Esophagus squamous epithelium (tissue), 4 donors: ENCODE results near the gene CAMK1D.

ENCODE experiments used
- CTCF ChIP-seq, 6 experiments: fragments of 450-650 bp in 4 of 6; fragments of 200-600 bp in 2 of 6; sonication (generic) in 2 of 6; IDR thresholded peaks; one replicate each; pipeline ENCODE4 v1.5.1; 2016 to 2019; ENCODE audit warnings: antibody characterized with exemption in 6 of 6, mild to moderate bottlenecking in 4 of 6, moderate library complexity in 4 of 6
- POLR2A ChIP-seq, 4 donors: fragments of 450-650 bp; IDR thresholded peaks; one replicate each; pipeline ENCODE4 v1.6.1; 2017; ENCODE audit warnings: antibody characterized with exemption in 4 of 4, mild to moderate bottlenecking in 4 of 4, moderate library complexity in 3 of 4

GRCh38 chr10:12466704-12467305 lies 117.5 kb downstream of the CAMK1D start:
- no peak for TF ChIP-seq CTCF (IDR thresholded peaks at IDR 0.05)
- TF ChIP-seq POLR2A (IDR thresholded peaks at IDR 0.05) = no peak
